GM12872 (cell line): Measurements from ENCODE around the gene KIAA1328.

Experiments
- TF ChIP-seq, protein P1 (sequence below): IDR thresholded peaks from 3 replicates; pipeline ENCODE4 v1.5.1; 2011; ENCODE audit warnings: low read depth, mild to moderate bottlenecking, low read length, moderate library complexity; ENCODE audit not compliant: insufficient read depth

The KIAA1328 gene

DNA sequence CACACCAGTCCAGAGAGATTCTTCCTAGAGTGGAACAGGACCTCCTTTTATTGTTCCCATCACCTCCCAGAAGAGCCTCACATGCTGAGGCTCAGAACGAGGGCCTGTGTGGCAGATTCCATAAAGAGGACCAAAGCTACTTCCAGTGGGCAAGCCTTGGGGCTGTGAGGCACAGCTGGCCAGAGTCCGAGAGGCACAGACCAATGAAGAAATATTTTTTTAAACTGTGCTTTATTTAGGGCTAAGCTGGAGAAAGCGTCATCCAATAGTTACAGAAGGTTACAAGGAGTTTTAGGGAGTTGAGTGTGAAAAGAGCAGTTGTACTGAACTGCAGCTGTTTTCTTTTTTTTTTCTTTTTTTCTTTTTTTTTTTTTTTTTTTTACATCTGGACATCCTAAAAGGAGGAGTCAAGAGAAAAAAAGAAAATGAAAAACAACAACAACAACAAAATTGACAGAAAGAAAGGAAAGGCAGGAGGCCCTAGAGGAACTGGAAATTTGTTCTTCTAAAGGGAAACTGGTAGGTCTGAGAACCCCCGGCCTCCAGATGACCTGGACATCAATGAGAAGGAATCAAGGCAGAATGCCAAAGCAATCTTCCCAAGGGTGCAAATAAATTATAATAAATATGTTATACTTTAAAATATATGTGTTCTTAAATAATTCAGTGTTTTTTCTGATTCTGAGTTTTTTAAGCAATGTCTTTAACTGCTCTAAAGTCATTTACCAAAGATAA, 414.1 kb downstream of the KIAA1328 start:
- TF ChIP-seq, protein P1, sequence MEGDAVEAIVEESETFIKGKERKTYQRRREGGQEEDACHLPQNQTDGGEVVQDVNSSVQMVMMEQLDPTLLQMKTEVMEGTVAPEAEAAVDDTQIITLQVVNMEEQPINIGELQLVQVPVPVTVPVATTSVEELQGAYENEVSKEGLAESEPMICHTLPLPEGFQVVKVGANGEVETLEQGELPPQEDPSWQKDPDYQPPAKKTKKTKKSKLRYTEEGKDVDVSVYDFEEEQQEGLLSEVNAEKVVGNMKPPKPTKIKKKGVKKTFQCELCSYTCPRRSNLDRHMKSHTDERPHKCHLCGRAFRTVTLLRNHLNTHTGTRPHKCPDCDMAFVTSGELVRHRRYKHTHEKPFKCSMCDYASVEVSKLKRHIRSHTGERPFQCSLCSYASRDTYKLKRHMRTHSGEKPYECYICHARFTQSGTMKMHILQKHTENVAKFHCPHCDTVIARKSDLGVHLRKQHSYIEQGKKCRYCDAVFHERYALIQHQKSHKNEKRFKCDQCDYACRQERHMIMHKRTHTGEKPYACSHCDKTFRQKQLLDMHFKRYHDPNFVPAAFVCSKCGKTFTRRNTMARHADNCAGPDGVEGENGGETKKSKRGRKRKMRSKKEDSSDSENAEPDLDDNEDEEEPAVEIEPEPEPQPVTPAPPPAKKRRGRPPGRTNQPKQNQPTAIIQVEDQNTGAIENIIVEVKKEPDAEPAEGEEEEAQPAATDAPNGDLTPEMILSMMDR, result no peak

DNA sequence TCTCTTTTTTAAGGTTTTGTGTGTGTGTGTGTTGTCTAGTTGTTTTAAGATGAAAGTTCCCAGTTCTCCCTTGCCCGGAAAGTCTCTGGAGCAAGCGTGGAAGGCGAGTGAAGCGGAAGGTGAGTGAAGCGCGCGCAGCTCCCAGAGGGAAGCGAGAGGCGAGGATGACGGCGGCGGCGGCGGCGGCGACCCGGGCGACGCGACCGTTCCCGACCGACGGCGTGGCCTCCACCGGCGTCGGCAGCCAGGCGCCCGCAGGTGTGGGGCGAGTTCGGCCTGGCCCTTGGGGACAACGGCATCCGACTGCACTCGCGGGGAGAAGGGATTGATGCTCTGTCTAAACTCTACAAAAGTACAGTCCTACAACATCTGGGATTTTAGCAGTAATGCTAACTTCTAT, 414.8 kb downstream of the KIAA1328 start:
- TF ChIP-seq, protein P1, result no peak

DNA sequence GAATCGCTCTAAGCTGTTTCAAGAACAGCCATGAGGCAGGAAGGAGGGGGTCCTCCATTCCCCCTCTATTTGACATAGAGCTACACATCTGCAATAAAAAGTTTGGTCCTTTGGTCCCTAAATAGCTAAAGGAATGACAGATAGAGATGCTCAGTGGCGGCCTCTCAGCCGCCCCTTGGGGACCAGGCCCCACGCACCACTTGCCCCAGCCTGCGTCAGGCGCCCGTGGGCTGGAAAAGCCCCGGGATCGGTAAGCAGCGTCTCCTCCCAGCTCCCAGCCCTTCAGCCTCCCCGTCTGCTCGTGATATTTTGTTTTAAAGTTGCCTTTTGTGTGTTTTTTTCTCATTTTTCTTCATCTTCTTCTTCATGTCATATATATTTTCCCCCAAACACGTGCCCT, 415.7 kb downstream of the KIAA1328 start:
- TF ChIP-seq, protein P1, result no peak

GRCh38 chr18:37246779-37247340, 417.9 kb downstream of the KIAA1328 start:
- TF ChIP-seq, protein P1, result no peak

DNA sequence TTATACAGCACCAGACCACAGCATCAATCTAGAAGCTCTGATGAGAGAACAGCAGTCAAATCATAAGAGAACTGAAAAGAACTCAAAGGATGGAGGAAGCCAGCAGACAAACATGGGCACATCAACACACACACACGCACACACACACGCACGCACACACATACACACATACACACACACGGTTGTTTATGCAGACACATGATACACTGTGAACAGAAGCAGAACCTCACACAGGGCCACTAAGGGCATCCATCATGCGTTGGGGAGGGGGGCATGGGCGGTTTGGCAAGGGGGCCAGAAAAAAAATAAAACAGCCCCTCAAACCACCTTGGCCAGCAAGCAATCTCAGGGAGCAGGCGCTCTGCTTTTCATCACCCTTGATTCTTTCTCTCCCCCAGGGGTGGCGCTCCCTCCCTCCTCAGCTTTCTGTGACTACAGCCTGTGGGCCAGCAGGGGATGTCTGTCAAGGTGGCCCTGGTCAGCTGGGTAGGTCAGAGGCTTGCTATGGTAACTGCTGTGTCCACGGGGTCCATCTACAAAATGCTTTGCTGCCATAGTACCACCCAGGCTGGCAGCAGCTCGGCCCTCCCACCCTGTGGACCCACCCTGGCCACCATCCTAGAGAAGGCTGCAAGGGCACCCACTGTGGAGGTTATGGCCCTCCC, 418.7 kb downstream of the KIAA1328 start:
- TF ChIP-seq, protein P1, result no peak

DNA sequence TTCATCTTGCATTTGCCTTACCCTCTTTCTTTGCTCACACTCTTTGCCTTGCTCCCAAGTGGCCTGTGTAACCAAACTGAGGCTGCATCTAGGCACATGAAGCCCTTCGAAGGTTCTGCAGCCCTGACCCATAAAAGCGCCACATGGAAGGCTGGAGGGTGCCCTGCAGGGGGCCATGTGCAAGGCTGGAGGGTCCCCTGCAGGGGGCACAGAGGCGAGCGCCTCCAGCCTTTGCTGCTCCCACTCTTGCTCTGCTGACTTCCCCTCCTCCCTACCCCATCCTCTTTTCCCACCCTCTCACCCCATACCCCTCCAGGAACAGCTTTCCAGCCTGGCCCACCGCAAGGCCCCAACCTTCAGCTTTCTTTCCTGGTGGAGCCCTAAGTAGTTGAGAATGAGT, 419.4 kb downstream of the KIAA1328 start:
- TF ChIP-seq, protein P1, result no peak

GRCh38 chr18:37249171-37249886, 420.4 kb downstream of the KIAA1328 start:
- TF ChIP-seq, protein P1, result no peak
